ENCODE results near the gene GDPD4.
A peak's percentile ranks its signal among the peaks of the same experiment; 100 is the strongest.

The GDPD4 gene

DNA sequence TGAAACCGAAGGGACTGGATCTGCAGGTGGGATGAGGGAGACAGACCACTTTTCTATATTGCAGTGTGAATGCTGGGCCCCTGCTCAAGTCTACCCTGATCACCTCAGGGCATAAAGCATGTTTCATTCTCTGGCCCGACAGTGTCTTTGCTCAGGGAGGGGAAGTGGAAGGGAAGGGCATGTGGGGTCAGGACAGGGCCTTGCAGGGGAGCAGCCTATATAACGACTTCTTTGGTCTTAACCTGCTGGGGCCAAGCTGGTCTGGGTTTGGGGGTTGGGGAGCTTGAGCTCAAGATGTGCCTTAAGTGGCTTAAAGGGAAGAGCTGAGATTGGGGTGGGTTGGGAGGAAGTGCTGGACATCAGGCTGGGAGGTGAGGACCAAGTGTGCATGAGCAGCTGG is 86.4 kb downstream of the GDPD4 start:
- in situ Hi-C loops (cut with MboI; ENCODE audit: low sequenced_read_pairs, unreplicated experiment): no loop called here
- peak; percentile 9 for DNase-seq (ENCODE audit: low spot score)

DNA sequence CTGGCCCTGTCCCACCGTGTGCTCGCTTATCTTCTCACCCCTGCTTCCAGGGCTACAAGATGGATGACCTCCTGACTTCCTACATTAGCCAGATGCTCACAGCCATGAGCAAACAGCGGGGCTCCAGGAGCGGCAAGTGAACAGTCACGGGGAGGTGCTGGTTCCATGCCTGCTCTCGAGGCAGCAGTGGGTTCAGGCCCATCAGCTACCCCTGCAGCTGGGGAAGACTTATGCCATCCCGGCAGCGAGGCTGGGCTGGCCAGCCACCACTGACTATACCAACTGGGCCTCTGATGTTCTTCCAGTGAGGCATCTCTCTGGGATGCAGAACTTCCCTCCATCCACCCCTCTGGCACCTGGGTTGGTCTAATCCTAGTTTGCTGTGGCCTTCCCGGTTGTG is 86.9 kb downstream of the GDPD4 start:
- TF ChIP-seq, protein P1, sequence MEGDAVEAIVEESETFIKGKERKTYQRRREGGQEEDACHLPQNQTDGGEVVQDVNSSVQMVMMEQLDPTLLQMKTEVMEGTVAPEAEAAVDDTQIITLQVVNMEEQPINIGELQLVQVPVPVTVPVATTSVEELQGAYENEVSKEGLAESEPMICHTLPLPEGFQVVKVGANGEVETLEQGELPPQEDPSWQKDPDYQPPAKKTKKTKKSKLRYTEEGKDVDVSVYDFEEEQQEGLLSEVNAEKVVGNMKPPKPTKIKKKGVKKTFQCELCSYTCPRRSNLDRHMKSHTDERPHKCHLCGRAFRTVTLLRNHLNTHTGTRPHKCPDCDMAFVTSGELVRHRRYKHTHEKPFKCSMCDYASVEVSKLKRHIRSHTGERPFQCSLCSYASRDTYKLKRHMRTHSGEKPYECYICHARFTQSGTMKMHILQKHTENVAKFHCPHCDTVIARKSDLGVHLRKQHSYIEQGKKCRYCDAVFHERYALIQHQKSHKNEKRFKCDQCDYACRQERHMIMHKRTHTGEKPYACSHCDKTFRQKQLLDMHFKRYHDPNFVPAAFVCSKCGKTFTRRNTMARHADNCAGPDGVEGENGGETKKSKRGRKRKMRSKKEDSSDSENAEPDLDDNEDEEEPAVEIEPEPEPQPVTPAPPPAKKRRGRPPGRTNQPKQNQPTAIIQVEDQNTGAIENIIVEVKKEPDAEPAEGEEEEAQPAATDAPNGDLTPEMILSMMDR (IDR thresholded peaks at IDR 0.05; ENCODE audit: borderline replicate concordance, control extremely low read depth, extremely low read depth, insufficient read depth, missing control alignments): no peak
- in situ Hi-C loops (cut with MboI; ENCODE audit: low sequenced_read_pairs, unreplicated experiment): no loop called here
- DNase-seq (ENCODE audit: low spot score): no peak

More for the DNA sequence above, 86.4 kb downstream of the GDPD4 start:
- TF ChIP-seq, protein P1 (IDR thresholded peaks at IDR 0.05; ENCODE audit: borderline replicate concordance, control extremely low read depth, extremely low read depth, insufficient read depth, missing control alignments): no peak

GRCh38 chr11:77213589-77214428 is 87.7 kb downstream of the GDPD4 start:
- TF ChIP-seq, protein P1 (IDR thresholded peaks at IDR 0.05; ENCODE audit: borderline replicate concordance, control extremely low read depth, extremely low read depth, insufficient read depth, missing control alignments): no peak
- in situ Hi-C loops (cut with MboI; ENCODE audit: low sequenced_read_pairs, unreplicated experiment): no loop called here
- DNase-seq (ENCODE audit: low spot score): peak; percentile 15

DNA sequence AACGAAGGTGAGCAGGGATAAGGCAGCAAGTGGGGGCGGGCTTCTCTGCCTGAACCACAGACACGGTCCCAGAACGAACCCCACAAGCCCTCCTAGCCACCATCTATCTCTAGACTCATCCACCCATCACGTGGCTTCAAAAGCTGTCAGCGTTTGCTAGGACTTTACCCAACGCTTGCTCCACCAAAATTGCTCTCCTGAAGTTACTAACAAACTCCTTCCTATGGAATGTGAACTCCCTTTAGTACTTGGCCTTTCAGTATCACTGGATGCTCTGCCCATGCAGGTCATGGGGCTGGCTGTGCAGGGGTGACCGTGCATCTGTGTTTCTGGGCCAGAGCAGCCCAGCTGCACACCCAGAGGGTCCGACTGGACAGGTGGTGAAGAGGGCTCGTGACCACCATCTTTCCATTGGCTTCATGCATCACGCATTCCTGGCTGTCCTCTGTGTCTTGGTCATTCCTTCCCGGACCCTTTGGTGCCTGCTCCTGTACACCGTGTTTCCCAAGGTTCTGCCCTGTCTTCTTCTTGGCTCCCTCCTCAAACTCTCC is 88.4 kb downstream of the GDPD4 start:
- in situ Hi-C loops (cut with MboI; ENCODE audit: low sequenced_read_pairs, unreplicated experiment): no loop called here
- DNase-seq (ENCODE audit: low spot score): peak; percentile 16

DNA sequence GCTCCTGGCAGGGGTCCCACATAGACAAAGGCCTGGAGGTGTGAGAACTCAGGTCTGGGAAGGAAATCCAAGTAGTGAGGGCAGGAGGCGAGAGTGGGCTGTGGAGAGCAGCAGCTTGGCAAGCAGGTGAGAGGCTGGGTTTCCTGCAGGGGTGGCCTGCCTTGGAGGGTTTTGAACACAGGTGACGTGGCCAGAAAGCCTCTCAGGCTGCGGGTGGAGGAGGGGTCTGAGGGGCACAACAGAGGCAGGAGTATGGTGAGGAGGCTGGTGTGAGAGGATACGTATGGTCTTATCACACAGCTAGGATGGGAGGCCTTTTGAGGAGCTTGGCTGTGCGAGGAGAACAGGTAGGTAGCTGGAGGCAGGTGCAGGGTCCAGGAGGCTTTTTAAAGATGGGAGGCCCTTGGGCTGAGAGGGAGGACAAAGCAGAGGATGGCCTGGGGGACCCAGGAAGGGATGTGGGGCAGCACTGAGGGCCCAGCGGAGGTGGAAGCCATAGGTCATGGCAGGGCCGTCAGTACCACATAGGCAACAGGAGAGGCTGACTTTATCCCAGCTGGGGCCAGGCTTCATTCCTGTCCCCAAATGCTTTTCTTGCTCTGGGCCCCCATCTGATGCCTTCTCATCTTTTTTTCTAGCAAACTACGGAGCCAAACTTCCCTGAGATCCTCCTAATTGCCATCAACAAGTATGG is 89.0 kb downstream of the GDPD4 start:
- in situ Hi-C loops (cut with MboI; ENCODE audit: low sequenced_read_pairs, unreplicated experiment): no loop called here
- peak; percentile 18 for DNase-seq (ENCODE audit: low spot score)
- TF ChIP-seq, protein P1 (IDR thresholded peaks at IDR 0.05; ENCODE audit: borderline replicate concordance, control extremely low read depth, extremely low read depth, insufficient read depth, missing control alignments): no peak

More for the DNA sequence above, 88.4 kb downstream of the GDPD4 start:
- TF ChIP-seq, protein P1 (IDR thresholded peaks at IDR 0.05; ENCODE audit: borderline replicate concordance, control extremely low read depth, extremely low read depth, insufficient read depth, missing control alignments): no peak

DNA sequence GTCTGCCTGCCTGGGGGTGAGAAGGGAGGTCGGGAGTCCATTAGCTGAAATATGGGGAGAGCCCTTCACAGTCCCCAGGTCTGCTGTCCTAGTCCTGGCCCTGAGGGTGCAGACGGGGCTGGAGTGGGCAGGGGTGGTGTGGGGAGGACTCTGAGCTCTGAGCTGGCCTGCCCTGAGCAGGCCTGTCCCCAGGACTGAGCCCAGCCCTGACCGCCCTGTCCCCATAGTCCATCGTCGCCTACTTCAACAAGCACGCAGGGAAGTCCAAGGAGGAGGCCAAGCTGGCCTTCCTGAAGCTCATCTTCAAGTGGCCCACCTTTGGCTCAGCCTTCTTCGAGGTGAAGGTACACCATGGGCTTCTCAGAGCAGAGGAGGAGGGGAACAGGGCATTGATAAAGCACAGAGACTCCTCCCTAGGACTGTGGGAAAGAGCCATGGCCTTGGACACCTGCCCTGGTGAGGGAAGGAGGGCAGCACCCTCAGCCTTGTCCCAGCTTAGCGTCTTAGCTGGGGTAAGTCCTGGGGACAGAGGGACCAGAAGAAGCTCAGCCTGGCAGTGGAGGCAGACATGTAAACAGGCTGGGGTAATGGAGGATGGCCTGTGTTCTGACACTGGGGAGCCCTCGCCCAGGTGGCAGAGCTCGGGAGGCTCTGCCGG is 89.8 kb downstream of the GDPD4 start:
- TF ChIP-seq, protein P1 (IDR thresholded peaks at IDR 0.05; ENCODE audit: borderline replicate concordance, control extremely low read depth, extremely low read depth, insufficient read depth, missing control alignments): no peak
- peak; percentile 16 for DNase-seq (ENCODE audit: low spot score)
- in situ Hi-C loops (cut with MboI; ENCODE audit: low sequenced_read_pairs, unreplicated experiment): no loop called here
